Endothelial cell of umbilical vein (primary cell): ENCODE data around the gene RHCG. TPM values are rescaled to one million over a fixed set of nuclear protein-coding genes. Genes with fewer than 3 reads are reported as not detected.

ENCODE experiments used
- BruUV-seq: library from RNA; stranded (reverse); fragments of 400-500 nt; replicated peaks from 2 replicates; lab custom pipeline; 2021; lab: Mats Ljungman, UMichigan
- CTCF ChIA-PET: fragments of 300-600, 350-600 bp; sonication (Branson Sonifier 250); formaldehyde crosslinking; loops from one replicate; lab custom pipeline; 2021; ENCODE audit warnings: antibody characterized with exemption, inconsistent platforms; lab: Charles Lee
- POLR2A ChIA-PET: fragments of 300-600, 350-600 bp; sonication (Branson Sonifier 250); formaldehyde crosslinking; loops from one replicate; lab custom pipeline; 2021; ENCODE audit warnings: antibody characterized with exemption, inconsistent platforms; lab: Charles Lee
- DNase-seq: peaks from one replicate; pipeline ENCODE4 v3.0.0-alpha.2; 2011; ENCODE audit warnings: low read depth, low spot score
- FAIRE-seq: peaks from 2 replicates; lab custom pipeline; 2011; peaks lifted over from hg19 to GRCh38; lab: Jason Lieb, UNC
- H2AFZ ChIP-seq: 2 replicates; pipeline ENCODE4 v1.6.0; 2012; ENCODE audit warnings: low read depth, low read length, control low read depth, inconsistent platforms
- H3K27ac ChIP-seq: 2 replicates; pipeline ENCODE4 v1.5.1; 2011; ENCODE audit warnings: low read depth, mild to moderate bottlenecking, control low read depth, low read length, moderate library complexity; ENCODE audit not compliant: insufficient read depth
- H3K27me3 ChIP-seq, 2 experiments: 2 replicates each; pipeline versions ENCODE4 v1.6.0 to v1.6.1; 2011; ENCODE audit warnings: low read length in 2 of 2, mixed read lengths in 1 of 2; ENCODE audit not compliant: control insufficient read depth in 2 of 2, insufficient read depth in 2 of 2
- H3K36me3 ChIP-seq, 2 experiments: 2 replicates in 1 of 2; 3 replicates in 1 of 2; pipeline ENCODE4 v1.5.1; 2011; ENCODE audit warnings: low read length in 2 of 2, mild to moderate bottlenecking in 1 of 2, moderate library complexity in 1 of 2; ENCODE audit not compliant: control insufficient read depth in 2 of 2, insufficient read depth in 2 of 2; ENCODE audit errors: extremely low read depth in 1 of 2
- H3K4me1 ChIP-seq: 3 replicates; pipeline ENCODE4 v1.5.1; 2011; ENCODE audit warnings: mild to moderate bottlenecking, low read length; ENCODE audit not compliant: control insufficient read depth, insufficient read depth; ENCODE audit errors: extremely low read depth
- H3K4me2 ChIP-seq: 2 replicates; pipeline ENCODE4 v1.6.1; 2011; ENCODE audit warnings: low read length, control low read depth, mixed read lengths; ENCODE audit not compliant: insufficient read depth
- H3K4me3 ChIP-seq, 3 experiments: fragments of 200-600 bp in 1 of 3; sonication (generic), shearing (Covaris generic) in 1 of 3; replicated peaks in 1 of 3; 2 replicates each; pipeline ENCODE4 v1.5.1; 2011 to 2016; ENCODE audit warnings: control low read depth in 3 of 3, low read length in 3 of 3, mild to moderate bottlenecking in 2 of 3, inconsistent platforms in 1 of 3, low read depth in 1 of 3, moderate library complexity in 1 of 3; ENCODE audit not compliant: insufficient read depth in 1 of 3
- H3K79me2 ChIP-seq: 2 replicates; pipeline ENCODE4 v1.6.0; 2012; ENCODE audit warnings: low read length, inconsistent platforms; ENCODE audit not compliant: control insufficient read depth, insufficient read depth
- H3K9ac ChIP-seq: replicated peaks from 2 replicates; pipeline ENCODE3; 2011; ENCODE audit warnings: low read length, control low read depth; ENCODE audit not compliant: insufficient read depth; ENCODE audit errors: extremely low read depth
- H3K9me1 ChIP-seq: replicated peaks from 3 replicates; pipeline ENCODE4 v1.6.0; 2011; ENCODE audit warnings: mild to moderate bottlenecking, low read length; ENCODE audit not compliant: control insufficient read depth, insufficient read depth; ENCODE audit errors: extremely low read depth
- H3K9me3 ChIP-seq: replicated peaks from 2 replicates; pipeline ENCODE4 v1.5.1; 2012; ENCODE audit warnings: low read length, inconsistent platforms; ENCODE audit not compliant: control insufficient read depth, insufficient read depth
- H4K20me1 ChIP-seq: replicated peaks from 2 replicates; pipeline ENCODE3; 2011; ENCODE audit warnings: mild to moderate bottlenecking, low read length; ENCODE audit not compliant: control insufficient read depth, insufficient read depth; ENCODE audit errors: extremely low read depth
- CTCF ChIP-seq, 2 donors: IDR thresholded peaks; 1 replicate in 1 of 2; 2 replicates in 1 of 2; pipeline ENCODE4 v1.5.1; 2011; ENCODE audit warnings: low read length in 2 of 2, mild to moderate bottlenecking in 2 of 2, moderate library complexity in 2 of 2, control low read depth in 1 of 2, inconsistent platforms in 1 of 2, low read depth in 1 of 2; ENCODE audit not compliant: insufficient read depth in 1 of 2; ENCODE audit errors: extremely low read depth in 1 of 2
- GATA2 ChIP-seq: IDR thresholded peaks from 2 replicates; pipeline ENCODE4 v1.7.0; 2011; ENCODE audit warnings: low read depth, mild to moderate bottlenecking, moderate library complexity, mixed read lengths, low read length; ENCODE audit not compliant: insufficient read length, insufficient read depth
- MYC ChIP-seq: IDR thresholded peaks from one replicate; pipeline ENCODE4 v1.6.1; 2011; ENCODE audit warnings: mild to moderate bottlenecking, low read depth, low read length
- dilution Hi-C: fragments of 300-500 bp; cut with MboI; formaldehyde crosslinking; loops from one replicate; pipeline ENCODE4 v1.15.0; 2019; ENCODE audit warnings: low sequenced_read_pairs; ENCODE audit not compliant: extremely low pct_ligation_motif_present
- intact Hi-C: fragments of 100-400 bp; cut with micrococcal nuclease; formaldehyde crosslinking; loops from one replicate; pipeline ENCODE4 v1.10.0; 2022
- polyA plus RNA-seq, 4 experiments: library from polyadenylated mRNA; depleted of rRNA in 3 of 4; stranded (reverse) in 3 of 4; unstranded in 1 of 4; fragments of >200 nt; gene quantifications; 2 replicates each; pipeline versions ENCODE4 v1.2.1 to v1.2.3, GENCODE V29; 2011 to 2012; ENCODE audit warnings: missing spikeins in 1 of 4
- total RNA-seq: library from RNA; stranded (reverse); gene quantifications from 2 replicates; pipeline ENCODE4 v1.2.3, GENCODE V29; 2021

The RHCG gene
- total and polyA plus RNA-seq, 2 donors (not counting 3 experiments of a cell fraction or from before 2014, with no cell fraction given) = not detected

GRCh38 chr15:89492934-89493631 lies 3.3 kb downstream of the RHCG start:
- POLR2A ChIA-PET = no interaction called here
- H3K27ac ChIP-seq = no peak overlapping the region

DNA sequence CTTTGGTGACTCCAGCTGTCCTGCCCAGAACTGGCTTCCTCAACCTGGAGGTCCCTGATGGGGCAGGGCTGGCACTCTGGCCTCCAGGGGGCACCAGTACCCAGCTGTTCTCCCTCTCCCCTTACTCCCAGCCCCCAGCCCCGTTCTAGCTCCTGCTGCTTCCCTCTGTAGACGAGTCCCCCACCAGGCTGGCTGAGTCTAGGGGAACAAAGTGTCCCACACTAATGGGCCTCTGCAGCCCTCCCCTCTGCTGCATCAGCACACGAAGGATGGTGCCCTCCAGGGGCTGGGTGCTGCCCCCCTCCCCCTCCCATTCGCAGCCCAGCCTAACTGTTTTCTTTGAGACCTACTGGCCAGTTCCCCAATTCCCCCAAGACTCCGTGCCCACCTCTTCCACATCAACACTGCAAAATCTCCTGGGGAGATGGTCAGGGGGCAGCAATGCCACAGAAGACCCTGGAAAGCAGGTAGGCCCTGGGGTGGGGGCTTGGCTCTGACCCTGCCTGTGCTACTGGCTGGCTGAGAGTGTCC lies 4.2 kb downstream of the RHCG start:
- Histone ChIP-seq H3K79me2 (no peaks in the 10 kb centered on the region), H3K27ac (no peak overlapping the region), H3K9me3 (no peaks in the 10 kb centered on the region), H3K9me1 (no peaks in the 10 kb centered on the region), H3K4me1 (no peaks in the 10 kb centered on the region), H3K27me3 (peaks cover 19 to 23% of the 10 kb centered on the region in 2 experiments), H3K4me2 (no peak overlapping the region), H3K9ac (no peak overlapping the region), H3K4me3 (no peak overlapping the region), H2AFZ (no peak overlapping the region), H4K20me1 (no peaks in the 10 kb centered on the region), H3K36me3 (no peaks in the 10 kb centered on the region)
- intact Hi-C loops (no loop called here), dilution Hi-C loops (no loop called here)
- DNase-seq (no peak), FAIRE-seq (no peak)
- ChIA-PET CTCF (interaction anchor here (1.1 to 1.7 kb wide), 5 partner anchors 9 to 134 kb away, joined by 3 to 7 read pairs (median 4); no protein-coding TSS in a partner anchor), POLR2A (no interaction called here)
- peak; percentile 25 to 66 for TF ChIP-seq CTCF (IDR thresholded peaks at IDR 0.05; ENCODE audit: extremely low read depth in 1 of 2, insufficient read depth in 1 of 2, low read depth in 1 of 2, low read length in 2 of 2)
- no peak for TF ChIP-seq MYC
- BruUV-seq = no TSS peak

More at GRCh38 chr15:89492934-89493631, 3.3 kb downstream of the RHCG start:
- H3K4me1 ChIP-seq = no peaks in the 10 kb centered on the region
- H3K9ac ChIP-seq = no peak overlapping the region
- DNase-seq (no peak), FAIRE-seq (no peak)
- H3K9me3 ChIP-seq = no peaks in the 10 kb centered on the region
- no peaks in the 10 kb centered on the region for H3K36me3 ChIP-seq
- dilution Hi-C loops = no loop called here
- TF ChIP-seq GATA2 = no peak
- H4K20me1 ChIP-seq = no peaks in the 10 kb centered on the region
- no peak overlapping the region for H2AFZ ChIP-seq
- peaks cover 16 to 18% of the 10 kb centered on the region in 2 experiments for H3K27me3 ChIP-seq
- no TSS peak for BruUV-seq
- H3K4me3 ChIP-seq = no peak overlapping the region
- intact Hi-C loops = no loop called here
- no peak overlapping the region for H3K4me2 ChIP-seq
- no peaks in the 10 kb centered on the region for H3K79me2 ChIP-seq
- CTCF ChIA-PET = interaction anchor here (0.9 to 1.7 kb wide), 5 partner anchors 8 to 135 kb away, joined by 3 to 7 read pairs (median 3); no protein-coding TSS in a partner anchor
- no peaks in the 10 kb centered on the region for H3K9me1 ChIP-seq
